Measurements from ENCODE around the gene ATN1.

DNA sequence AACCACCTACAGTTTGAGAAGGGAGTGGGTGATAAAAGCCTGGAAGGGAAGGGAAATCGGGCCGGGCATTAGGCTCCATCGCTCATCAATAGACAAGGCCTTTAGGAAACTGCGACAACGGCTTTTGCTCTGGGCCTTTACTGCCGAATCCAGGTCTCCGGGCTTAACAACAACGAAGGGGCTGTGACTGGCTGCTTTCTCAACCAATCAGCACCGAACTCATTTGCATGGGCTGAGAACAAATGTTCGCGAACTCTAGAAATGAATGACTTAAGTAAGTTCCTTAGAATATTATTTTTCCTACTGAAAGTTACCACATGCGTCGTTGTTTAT lies 15.6 kb downstream of the ATN1 start:
- TF ChIP-seq, protein P1, sequence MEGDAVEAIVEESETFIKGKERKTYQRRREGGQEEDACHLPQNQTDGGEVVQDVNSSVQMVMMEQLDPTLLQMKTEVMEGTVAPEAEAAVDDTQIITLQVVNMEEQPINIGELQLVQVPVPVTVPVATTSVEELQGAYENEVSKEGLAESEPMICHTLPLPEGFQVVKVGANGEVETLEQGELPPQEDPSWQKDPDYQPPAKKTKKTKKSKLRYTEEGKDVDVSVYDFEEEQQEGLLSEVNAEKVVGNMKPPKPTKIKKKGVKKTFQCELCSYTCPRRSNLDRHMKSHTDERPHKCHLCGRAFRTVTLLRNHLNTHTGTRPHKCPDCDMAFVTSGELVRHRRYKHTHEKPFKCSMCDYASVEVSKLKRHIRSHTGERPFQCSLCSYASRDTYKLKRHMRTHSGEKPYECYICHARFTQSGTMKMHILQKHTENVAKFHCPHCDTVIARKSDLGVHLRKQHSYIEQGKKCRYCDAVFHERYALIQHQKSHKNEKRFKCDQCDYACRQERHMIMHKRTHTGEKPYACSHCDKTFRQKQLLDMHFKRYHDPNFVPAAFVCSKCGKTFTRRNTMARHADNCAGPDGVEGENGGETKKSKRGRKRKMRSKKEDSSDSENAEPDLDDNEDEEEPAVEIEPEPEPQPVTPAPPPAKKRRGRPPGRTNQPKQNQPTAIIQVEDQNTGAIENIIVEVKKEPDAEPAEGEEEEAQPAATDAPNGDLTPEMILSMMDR (conservative IDR thresholded peaks at IDR 0.05; ENCODE audit: low read depth, low read length) = no peak
- no peak for TF ChIP-seq EZH2 (IDR thresholded peaks at IDR 0.05; ENCODE audit: borderline replicate concordance, low read depth, low read length, poor library complexity, severe bottlenecking)

Data from A673 (cell line).